Suprapubic skin (tissue), 4 donors: ENCODE measurements around the gene WDFY2.

Experiments used
- EP300 ChIP-seq: sonication (generic); formaldehyde crosslinking; IDR thresholded peaks from one replicate; pipeline ENCODE4 v1.6.1; 2017; ENCODE audit warnings: antibody characterized with exemption
- POLR2A ChIP-seq, 2 donors: fragments of 450-650 bp; IDR thresholded peaks; one replicate each; pipeline ENCODE4 v1.6.1; 2017; ENCODE audit warnings: antibody characterized with exemption in 2 of 2, mild to moderate bottlenecking in 2 of 2, moderate library complexity in 2 of 2
- POLR2AphosphoS5 ChIP-seq, 3 donors: sonication (generic); formaldehyde crosslinking; IDR thresholded peaks; one replicate each; pipeline ENCODE4 v1.6.1; 2017; ENCODE audit warnings: antibody characterized with exemption in 3 of 3
- TF ChIP-seq, protein P1 (sequence below), 2 donors: fragments of 200-600 bp in 1 of 2; fragments of 450-650 bp in 1 of 2; sonication (generic) in 1 of 2; IDR thresholded peaks; one replicate each; pipeline ENCODE4 v1.5.1; 2016 to 2019; ENCODE audit warnings: antibody characterized with exemption in 2 of 2, mild to moderate bottlenecking in 1 of 2, moderate library complexity in 1 of 2

DNA sequence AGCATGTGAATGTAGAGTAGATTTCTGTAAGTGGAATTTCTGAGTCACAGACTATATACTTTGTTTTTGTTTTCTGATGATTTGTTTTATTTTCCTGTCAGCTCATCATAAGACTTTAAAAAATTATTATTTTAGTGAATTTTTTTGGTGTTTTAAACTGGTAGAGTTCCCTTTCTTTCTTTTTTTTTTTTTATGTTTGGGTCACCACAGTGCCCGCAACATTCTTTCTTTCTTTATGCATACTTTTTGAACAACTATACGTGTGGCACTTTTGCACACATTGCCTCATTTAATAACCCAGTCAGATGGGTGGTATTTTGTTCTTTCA is 46.0 kb downstream of the WDFY2 start:
- TF ChIP-seq, protein P1, sequence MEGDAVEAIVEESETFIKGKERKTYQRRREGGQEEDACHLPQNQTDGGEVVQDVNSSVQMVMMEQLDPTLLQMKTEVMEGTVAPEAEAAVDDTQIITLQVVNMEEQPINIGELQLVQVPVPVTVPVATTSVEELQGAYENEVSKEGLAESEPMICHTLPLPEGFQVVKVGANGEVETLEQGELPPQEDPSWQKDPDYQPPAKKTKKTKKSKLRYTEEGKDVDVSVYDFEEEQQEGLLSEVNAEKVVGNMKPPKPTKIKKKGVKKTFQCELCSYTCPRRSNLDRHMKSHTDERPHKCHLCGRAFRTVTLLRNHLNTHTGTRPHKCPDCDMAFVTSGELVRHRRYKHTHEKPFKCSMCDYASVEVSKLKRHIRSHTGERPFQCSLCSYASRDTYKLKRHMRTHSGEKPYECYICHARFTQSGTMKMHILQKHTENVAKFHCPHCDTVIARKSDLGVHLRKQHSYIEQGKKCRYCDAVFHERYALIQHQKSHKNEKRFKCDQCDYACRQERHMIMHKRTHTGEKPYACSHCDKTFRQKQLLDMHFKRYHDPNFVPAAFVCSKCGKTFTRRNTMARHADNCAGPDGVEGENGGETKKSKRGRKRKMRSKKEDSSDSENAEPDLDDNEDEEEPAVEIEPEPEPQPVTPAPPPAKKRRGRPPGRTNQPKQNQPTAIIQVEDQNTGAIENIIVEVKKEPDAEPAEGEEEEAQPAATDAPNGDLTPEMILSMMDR (IDR thresholded peaks at IDR 0.05), result no peak
- TF ChIP-seq POLR2AphosphoS5 (IDR thresholded peaks at IDR 0.05) (no peak), POLR2A (IDR thresholded peaks at IDR 0.05) (no peak), EP300 (no peak)
